Hematopoietic multipotent progenitor cell treated with erythropoietin and hydrocortisone succinate and interleukin-3 and kit ligand, for 15 days (in vitro differentiated cells): Measurements from ENCODE around the gene ZBTB47.

ENCODE experiments used
- DNase-seq: peaks from one replicate; pipeline ENCODE4 v3.0.0-alpha.2; 2015; ENCODE audit warnings: low spot score

Gene ZBTB47

GRCh38 chr3:42665050-42665878 lies 11.8 kb downstream of the ZBTB47 start:
- no peak for DNase-seq

GRCh38 chr3:42666022-42666421 lies 12.5 kb downstream of the ZBTB47 start:
- DNase-seq: no peak

- no peak for DNase-seq
Observed at GRCh38 chr3:42666577-42666998, 13.1 kb downstream of the ZBTB47 start.

GRCh38 chr3:42667096-42667522 lies 13.6 kb downstream of the ZBTB47 start:
- DNase-seq: no peak

- no peak for DNase-seq
Observed at GRCh38 chr3:42667523-42668412, 14.3 kb downstream of the ZBTB47 start.

GRCh38 chr3:42668413-42668760 lies 14.9 kb downstream of the ZBTB47 start:
- no peak for DNase-seq

- no peak for DNase-seq
Observed at GRCh38 chr3:42668793-42669217, 15.3 kb downstream of the ZBTB47 start.

- DNase-seq: no peak
Observed at GRCh38 chr3:42670051-42670576, 16.6 kb downstream of the ZBTB47 start.

GRCh38 chr3:42670670-42671069 lies 17.2 kb downstream of the ZBTB47 start:
- DNase-seq: no peak

- no peak for DNase-seq
Observed at GRCh38 chr3:42672515-42672914, 19.0 kb downstream of the ZBTB47 start.

GRCh38 chr3:42673082-42673481 lies 19.6 kb downstream of the ZBTB47 start:
- no peak for DNase-seq

GRCh38 chr3:42674146-42674545 lies 20.6 kb downstream of the ZBTB47 start:
- no peak for DNase-seq

GRCh38 chr3:42675909-42676308 lies 22.4 kb downstream of the ZBTB47 start:
- no peak for DNase-seq

GRCh38 chr3:42678447-42678846 lies 24.9 kb downstream of the ZBTB47 start:
- DNase-seq: no peak

GRCh38 chr3:42680271-42680670 lies 26.8 kb downstream of the ZBTB47 start:
- no peak for DNase-seq

- DNase-seq: no peak
Observed at GRCh38 chr3:42680806-42681205, 27.3 kb downstream of the ZBTB47 start.

GRCh38 chr3:42681361-42682038 lies 28.0 kb downstream of the ZBTB47 start:
- DNase-seq: no peak

- DNase-seq: no peak
Observed at GRCh38 chr3:42682301-42683070, 29.0 kb downstream of the ZBTB47 start.

- DNase-seq: no peak
Observed at GRCh38 chr3:42683875-42684598, 30.5 kb downstream of the ZBTB47 start.

GRCh38 chr3:42684632-42685362 lies 31.3 kb downstream of the ZBTB47 start:
- DNase-seq: no peak
